Stimulated activated CD4-positive, alpha-beta T cell treated with anti-CD3 and anti-CD28 coated beads, Interleukin-12 subunit alpha, Interleukin-12 subunit beta, amount 100 ng/mL, for 48 hours (primary cell): ENCODE data around the gene PID1.

ENCODE experiments used
- DNase-seq, 3 donors: peaks; one replicate each; pipeline ENCODE4 v3.0.0-alpha.2; 2020; ENCODE audit warnings: low read depth in 2 of 3, low spot score in 1 of 3

Gene PID1

DNA sequence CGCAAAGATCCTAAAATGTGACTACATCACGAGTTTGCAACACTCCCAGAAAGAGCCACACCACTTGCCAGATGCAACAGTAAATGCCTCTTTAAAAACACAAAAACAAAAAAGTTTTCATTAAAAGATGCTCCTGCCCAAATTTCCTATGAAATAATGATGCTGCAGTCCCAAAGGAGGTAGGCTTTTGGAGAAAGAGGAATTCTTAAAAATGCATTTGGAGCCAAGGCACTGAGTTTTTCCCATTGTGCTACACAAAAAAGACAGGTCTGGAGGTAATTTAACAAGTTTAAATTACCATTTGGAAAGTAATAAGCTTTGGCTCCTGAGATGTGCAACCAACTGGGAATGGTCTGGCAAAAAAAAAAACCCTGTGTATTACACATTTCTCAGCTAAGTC lies 145.0 kb downstream of the PID1 start:
- no peak for DNase-seq

DNA sequence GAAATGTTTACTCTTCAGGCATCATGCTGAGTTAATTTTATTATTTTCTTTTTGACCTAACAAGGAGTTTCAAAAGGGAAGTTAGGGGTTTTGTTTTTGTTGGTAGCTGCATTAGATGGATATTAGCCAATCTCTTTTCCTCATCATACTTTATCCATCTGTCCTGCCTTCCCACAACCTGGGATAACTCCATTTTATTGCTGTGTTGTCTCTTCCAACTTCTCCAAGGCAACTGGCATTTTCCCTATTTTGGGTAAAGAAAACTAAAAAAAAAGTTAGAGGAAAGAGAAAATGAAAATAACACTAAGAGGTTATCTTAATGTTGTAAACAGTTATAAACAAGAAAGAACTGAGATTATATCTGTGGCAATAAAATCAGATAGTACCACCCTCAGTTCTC lies 147.0 kb downstream of the PID1 start:
- DNase-seq, result no peak

DNA sequence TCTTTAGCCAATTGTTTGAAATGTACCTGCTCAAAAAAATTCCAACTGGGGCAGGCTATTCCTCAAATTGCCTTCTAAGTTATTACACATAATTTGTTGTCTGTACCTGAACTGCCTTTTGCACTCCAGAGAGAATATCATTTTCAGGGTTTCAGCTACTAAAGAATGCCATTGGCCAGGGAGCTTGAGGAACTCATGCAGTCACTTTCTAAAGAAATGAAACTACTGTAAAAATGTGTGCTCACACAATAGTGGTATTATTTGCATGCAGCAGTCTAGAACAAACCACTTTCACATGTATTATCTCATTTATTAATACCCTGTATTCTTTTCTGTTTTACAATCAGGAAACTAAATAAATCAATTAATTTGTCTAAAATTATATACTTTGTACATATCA lies 152.2 kb downstream of the PID1 start:
- DNase-seq, result no peak

DNA sequence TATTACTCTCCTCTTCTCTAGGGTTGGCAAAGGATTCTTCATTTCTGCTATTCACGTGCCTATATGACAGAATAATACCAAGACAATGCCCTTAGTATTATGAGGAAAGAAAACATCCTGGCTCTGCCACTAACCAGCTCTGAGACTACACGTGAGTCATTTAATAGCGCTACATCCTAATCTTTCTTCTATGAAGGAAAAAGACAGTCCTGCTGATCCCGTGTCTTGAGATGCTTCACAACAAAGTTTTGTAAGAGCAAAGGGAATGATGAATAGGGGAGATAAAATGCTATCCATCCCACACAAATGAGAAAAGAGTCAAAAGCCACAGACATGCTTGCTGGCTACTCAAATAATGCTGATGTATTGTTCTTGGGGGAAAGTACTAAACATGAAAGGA lies 152.8 kb downstream of the PID1 start:
- no peak for DNase-seq

DNA sequence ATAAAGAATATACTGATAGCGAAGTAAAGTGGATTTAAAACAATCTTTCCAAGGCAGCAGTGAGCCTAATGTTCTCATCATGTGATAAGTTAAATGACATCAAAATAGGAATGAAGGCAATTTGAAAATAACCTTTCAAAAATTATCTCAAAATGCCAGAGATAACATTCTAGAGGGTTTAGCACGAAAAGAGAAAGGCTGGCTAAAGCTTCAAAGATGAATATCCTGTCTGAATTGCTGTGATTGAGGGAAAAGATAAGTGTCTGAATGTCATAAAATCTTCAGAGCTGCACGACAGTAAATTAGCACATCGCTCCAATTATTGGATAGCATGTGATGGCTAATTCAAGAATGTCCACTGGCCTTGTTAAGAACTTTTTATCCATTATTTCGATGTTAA lies 159.3 kb downstream of the PID1 start:
- DNase-seq, result no peak

DNA sequence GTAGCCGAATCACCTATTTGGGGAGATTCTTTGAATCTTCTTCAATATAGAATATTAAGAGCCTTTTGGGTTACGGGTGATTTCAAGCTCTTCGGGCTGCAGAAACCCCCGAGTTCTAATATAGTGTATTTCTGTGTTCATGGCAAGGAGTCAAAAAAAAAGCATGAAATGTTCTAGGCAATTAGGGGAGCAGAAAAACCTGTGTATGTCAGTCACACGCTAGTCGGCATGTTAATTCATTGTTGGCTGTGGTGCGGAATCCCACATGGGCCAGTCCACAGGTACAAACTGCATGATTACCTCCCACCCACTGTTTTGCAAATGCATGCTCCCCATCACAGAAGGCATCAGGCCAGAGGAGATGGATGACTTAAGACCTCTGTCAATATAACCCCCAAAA lies 161.9 kb downstream of the PID1 start:
- DNase-seq, result no peak

DNA sequence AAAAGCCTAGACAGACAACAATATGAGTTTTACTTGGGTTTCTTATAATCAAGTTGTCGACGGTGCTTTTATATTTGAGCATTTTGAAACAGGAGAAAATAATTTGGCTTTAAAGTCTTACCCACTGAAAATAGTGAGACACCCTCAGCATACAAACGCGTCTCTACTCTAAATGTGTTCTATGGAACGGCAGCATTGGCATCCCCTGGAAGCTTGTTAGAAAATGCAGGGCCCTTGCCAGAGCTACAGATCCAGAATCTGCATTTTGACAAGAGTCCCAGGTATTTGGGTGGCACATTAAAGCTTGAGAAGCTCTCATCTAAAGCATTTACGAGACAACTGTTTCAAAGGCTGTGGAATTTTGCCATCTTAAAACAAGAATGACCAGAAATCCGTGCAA lies 163.5 kb downstream of the PID1 start:
- no peak for DNase-seq

DNA sequence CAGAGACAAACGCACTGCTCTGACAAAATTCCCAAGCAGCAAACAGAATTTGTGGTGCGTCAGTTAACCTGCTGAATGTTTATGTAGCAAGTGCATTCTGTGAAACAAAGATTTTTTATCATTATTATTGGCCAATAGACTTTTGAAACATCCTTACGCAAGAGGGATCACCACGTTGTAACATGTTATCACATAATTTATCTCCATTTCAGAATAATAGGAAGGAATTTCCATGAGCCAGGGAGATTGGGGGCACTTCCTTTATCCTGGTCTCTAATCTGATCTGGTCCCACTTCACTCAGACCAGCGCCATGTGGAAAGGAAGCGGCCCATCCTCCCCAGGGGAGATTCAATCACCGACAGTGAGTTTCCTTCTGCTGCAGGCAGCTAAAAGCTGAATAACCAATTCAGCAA lies 166.1 kb downstream of the PID1 start:
- DNase-seq, result no peak

DNA sequence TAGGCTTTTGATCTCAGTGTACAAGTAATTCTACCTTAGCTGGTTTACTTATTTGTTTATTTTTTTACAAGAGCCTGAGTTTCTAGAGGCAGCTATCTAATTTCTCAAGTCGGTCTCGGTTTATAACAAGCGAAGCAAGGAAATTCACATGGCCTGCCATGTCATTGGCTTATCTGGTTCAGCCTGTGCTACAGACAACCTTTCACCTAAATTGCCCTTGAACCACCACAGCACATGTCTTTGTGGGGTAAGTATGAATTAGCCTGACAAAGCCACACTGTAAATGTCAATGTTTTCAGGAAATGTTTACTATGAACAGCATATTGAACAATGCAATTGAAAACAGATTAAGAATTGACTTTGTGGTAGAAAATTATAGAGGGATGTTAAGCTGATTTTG lies 167.1 kb downstream of the PID1 start:
- DNase-seq, result no peak

DNA sequence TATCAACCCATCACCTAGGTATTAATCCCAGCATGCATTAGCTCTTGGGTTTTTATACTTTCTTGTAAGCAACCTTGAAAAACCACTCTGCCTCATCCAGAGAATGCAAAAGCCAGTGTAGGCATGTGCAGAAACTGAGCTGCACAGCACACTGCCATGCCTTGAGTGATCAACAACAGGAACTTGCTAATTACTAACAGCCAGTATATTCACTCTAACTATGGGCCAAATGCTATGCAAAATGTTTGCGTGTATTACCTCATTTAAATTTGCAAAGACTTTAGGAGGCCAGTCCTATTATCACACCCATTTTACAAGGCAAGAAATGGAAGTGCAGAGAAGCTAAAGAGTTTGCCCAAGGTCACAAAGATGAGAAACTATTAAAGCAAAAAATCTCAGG lies 169.8 kb downstream of the PID1 start:
- no peak for DNase-seq

DNA sequence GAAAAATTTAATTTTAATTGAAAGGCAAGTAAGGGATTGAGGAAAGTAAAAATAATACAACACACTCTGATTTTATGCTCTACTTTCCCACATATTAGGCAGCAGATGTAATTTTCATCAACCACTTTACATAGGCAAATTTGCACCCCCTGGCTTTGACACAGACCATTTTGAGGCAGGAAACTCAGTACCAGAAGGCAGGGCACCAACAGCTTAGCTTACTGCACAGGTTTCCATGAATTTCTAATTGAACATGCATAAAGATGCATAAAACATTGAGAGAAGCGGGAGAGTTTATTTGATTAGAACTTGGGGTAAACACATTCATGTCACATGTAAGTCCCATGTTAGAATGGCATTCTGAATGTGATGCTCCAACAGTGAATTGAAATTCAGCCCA lies 171.9 kb downstream of the PID1 start:
- no peak for DNase-seq

DNA sequence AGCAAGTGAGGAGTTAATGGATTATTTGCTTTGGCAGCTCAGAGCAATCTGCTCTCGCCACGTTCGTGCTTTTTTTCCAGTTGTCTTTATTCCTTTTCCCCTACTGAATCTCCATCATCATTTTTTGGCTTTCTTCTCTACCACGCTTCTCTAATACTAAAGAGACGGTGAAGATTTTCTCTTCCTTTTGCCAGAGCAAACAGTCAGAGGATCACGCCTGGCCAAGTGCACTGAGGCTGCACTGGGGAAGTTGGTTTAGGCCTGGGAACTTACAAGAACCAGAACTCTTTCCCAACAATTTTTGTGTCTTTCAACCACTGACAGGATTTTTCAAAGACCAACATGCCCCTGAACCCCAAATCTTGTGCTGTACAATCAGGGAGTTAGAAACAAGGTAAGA lies 172.3 kb downstream of the PID1 start:
- DNase-seq, result no peak

DNA sequence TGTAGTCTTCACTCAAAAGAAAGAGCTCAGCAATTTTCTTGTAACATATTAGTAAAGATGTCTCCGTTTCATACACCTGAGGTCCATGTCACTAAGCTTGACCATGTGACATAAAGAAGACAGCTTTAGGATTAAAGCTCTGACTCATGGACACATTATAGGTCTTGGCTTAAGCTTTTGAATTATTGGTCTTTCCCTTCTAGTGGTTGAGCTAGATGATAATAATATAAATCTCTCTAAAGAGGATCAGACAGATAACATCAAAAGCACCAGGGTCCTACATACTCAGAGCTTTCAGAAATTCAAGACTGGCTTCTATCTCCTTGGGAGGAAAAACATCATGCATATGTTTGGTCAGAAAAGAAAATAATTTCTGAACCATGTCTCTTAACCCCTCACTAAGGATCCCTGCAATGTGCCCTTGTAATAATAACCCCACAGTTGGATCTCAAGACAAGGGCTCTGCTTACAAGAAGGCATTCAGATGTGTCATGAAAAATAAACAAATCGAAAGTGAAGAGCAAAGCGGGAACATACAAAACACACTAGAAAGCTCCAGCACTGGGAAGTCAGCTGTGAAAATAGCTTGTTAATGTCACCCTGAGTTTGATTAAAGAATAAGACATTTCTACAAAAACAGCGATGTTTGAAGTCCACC lies 174.5 kb downstream of the PID1 start:
- no peak for DNase-seq

DNA sequence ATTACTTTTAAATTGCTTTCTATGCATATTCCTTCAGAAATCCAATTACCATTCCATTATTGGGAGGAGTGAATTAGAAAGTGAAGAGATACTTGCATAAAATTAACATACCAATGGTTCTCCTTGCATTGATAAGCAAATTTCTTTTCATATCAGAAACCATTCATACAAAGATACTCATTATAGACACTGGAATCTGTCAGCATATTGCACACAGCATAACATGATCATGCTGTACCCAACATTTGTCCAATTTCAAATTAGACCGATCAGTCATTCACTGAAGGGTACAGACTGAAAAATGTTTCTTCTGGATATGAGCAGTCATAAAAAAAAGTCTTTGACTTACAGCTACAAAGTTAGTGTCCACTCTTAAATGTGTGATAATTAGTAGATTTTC lies 175.6 kb downstream of the PID1 start:
- no peak for DNase-seq

DNA sequence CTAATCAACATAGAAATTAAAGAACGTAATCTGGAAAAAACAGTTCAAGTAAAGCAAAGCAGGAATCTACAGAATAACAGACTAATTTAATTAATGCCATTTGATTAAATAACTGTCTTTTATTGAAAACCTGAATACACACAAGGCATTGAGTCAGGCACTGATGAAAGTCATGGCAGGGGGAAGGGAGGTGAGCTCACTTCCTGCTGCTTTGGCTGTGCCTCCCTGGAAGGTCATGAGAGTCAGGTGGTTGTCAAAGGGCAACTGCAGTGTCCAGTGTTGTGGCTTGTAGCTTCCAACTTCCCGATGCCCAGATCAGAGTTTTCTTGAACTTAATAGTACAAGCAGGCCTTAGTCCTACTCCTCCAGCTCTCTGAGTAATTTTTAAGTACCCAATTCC lies 180.9 kb downstream of the PID1 start:
- DNase-seq, result no peak

DNA sequence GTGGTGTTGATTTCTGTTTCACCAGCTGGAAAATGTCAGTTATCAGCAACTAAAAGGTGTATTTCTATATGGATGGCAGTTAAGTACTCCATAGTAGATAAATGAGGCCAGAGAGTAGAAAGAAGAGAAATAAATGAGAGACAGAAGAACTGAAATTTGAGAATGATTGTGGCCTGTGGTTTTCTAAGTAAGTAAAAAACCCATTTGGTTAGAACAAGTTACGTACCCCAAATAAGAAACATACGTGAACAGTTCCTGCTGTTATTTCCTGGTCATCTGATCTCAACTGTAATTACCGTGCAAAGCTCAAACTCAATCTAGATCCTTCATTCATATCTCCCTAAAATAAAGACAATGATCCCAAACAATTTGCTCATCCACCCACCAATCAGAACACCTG lies 181.3 kb downstream of the PID1 start:
- DNase-seq, result no peak

DNA sequence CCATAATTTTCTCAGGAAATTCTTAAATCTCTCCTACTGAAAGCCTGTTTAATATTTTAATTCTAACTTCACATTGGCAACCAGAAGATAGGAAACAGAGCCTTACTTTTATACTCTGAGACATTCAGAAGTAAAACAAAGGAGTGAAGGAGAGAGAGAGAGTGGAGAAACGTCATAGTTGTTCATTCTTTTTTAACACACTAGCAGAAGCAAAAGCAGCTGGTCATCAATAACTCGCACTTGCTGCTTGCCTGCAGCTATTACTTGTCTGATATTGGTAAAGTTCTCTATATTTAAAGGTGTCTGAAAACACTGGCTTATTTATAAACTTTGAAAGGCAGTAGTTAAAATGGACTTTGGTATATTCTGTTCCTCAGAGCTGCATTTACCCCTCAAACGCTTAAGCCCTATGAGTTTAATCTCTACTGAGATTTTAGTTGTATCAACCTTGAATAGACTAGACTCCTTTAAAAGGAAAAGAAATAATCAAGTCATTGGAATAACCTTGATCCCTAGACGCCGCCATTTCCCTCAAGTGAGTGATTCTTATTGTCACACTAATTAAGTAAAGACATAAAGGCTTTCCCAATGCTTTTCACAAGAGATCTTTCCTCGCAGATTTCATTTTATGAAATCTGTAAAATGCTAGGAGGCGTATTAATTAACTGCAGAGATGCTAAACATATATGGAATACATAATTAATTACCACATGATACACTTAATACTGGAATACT lies 182.0 kb downstream of the PID1 start:
- DNase-seq, result no peak

DNA sequence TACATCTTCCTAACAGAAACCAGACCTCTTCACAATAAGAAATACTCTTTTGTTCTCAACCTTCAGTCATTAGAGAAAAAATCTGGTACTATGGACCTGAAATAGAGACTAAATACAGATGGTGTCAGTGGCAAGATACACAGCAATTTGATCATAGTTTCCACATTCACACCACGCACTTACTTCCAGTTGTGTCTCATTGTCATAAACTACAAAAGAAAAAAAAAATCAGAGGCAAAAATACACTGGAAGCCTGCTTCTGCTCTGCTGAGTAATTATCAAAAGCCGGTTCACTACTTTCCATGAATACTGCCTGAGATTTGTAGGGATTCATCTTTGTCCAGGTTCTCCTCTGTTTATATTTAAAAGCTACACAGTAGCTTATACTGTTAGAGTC lies 182.6 kb downstream of the PID1 start:
- no peak for DNase-seq

DNA sequence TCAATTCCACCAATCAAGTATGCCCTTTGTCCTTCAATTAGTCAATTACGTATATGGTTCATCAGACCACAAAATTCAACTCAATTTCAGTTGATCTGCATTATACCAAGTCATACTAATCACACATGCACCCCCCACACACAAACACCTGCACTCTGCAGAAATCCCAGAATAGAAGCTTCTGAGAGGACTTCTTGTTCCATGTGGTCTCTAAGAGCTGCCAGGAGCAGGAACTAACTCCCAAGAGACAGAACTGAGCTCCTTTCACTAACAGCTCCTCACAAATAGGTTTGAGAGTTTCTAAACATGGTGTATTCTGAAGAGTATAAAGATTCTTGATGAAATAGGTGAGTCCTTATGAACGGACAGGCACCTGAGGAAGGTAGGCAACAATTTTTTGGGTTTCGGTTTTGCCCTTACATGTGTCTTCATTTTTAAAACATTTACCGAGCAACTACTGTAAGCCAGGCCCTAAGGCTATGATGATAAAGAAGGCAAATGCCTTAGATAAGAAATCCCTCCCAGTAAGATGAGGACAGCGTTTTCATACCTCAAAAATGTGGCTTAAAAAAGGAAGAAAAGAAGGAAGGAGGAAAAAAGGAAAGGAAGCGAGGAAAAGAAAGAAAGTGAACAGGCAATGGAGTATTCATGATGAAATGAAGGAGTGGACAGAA lies 183.1 kb downstream of the PID1 start:
- no peak for DNase-seq

DNA sequence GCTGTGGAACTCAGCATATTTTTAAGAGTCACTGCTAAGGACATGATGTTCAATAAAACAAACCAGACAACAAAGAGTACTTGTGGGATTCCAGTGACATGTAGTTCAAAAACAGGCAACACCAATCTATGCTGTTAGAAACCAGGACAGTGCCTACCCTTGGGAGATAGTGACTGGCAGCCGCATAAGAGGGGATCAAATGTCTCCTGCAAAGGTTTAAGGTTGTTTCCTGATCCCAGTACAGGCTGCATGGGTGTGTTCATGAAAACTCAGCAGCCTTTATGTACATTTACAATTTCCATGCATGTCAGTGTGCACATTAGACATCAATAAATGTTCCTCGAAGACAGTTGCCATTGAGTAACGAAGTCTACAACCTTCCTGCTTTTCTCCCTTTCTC lies 183.8 kb downstream of the PID1 start:
- DNase-seq, result no peak

DNA sequence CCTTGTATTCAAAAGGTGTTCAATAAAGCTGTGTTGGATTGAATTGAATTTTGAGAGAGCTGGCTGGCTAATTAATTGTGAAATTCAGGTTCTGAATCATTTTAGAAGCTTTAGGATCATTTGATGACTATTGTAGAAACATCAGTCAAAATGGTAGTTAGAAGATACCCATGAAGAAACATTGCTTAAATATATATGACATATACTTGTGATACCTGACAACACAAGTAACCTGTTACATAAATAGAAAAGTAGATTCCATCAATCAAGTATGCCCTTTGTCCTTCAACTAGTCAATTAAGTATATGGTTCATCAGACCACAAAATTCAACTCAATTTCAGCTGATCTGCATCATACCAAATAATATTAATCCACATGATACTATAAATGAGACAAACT lies 185.6 kb downstream of the PID1 start:
- no peak for DNase-seq

DNA sequence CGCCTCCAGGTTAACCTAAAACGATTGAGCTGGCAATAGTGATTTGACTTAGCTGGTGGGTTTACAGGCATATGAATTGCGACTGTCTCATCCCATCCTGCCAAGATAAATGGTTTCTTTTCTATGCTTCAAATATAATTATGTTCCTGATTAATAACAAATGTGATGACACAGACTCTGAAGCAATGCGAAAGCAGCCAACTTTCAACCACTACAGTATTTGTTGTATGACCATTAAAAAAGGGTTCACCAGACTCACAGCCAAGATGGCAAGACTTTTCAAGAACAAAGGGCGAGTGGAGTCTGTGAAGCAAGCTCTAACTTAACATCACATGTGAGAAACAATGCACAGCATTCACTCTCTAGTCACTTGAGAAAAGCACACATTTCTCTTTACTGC lies 186.6 kb downstream of the PID1 start:
- no peak for DNase-seq
